GM12872 (cell line): ENCODE measurements around the gene XIAP.

Experiments
- TF ChIP-seq, protein P1 (sequence below): IDR thresholded peaks from 3 replicates; pipeline ENCODE4 v1.5.1; 2011; ENCODE audit warnings: low read depth, mild to moderate bottlenecking, low read length, moderate library complexity; ENCODE audit not compliant: insufficient read depth

Gene XIAP

DNA sequence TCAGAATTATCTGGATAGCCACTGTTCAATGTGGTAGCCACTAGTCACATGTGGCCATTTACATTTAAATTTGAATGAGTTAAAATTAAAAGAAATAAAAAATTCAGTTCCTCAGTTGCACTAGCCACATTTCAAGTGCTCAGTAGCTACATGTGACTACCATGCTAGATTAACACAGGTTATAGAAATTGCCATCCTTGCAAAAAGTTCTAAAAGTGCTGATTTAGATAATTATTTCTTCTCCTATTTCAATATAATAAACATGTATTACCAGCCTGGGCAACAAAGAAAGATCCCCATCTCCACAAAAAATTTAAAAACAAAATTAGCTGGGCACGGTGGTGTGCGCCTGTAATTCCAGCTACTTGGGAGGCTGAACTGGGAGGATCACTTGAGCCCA, 90.0 kb downstream of the XIAP start:
- TF ChIP-seq, protein P1, sequence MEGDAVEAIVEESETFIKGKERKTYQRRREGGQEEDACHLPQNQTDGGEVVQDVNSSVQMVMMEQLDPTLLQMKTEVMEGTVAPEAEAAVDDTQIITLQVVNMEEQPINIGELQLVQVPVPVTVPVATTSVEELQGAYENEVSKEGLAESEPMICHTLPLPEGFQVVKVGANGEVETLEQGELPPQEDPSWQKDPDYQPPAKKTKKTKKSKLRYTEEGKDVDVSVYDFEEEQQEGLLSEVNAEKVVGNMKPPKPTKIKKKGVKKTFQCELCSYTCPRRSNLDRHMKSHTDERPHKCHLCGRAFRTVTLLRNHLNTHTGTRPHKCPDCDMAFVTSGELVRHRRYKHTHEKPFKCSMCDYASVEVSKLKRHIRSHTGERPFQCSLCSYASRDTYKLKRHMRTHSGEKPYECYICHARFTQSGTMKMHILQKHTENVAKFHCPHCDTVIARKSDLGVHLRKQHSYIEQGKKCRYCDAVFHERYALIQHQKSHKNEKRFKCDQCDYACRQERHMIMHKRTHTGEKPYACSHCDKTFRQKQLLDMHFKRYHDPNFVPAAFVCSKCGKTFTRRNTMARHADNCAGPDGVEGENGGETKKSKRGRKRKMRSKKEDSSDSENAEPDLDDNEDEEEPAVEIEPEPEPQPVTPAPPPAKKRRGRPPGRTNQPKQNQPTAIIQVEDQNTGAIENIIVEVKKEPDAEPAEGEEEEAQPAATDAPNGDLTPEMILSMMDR = no peak

DNA sequence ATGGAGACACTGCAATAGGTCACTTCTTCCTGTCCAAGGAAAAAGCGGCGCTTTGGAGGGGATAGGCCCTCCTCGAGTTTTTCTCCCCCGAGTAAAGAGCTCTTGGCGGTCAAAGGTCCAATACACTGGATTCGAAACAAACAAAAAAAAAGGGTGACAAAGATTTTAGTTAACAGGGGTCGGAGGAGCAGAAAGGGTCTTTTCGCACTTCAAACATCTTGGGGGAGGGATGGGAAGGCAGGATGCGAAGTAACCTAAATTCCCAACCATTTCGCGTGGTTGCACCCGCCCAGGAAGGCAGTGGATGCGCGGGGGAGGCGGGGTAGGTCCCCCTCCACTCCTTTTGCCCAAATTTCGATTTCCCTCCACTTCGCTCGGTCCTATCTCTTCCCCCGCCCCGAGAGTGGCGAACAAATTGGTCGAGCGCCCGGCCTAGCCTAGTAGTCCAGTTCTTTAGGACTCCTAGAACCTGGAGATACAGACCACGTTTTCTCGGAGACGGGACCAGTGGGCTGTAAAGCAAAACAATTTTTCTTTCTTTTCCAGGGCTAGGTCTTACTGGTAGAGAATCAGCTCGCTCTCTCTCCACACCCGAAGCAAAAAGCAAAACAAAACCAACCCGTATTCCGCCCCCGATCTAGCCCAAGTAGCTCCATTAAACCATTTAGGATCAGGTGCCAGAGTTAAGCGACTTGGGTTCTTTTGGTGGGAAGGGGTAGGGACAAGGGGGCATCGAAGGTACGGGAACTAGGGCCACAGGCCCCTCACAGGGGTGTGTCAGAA, 99.6 kb downstream of the XIAP start:
- TF ChIP-seq, protein P1 = no peak

DNA sequence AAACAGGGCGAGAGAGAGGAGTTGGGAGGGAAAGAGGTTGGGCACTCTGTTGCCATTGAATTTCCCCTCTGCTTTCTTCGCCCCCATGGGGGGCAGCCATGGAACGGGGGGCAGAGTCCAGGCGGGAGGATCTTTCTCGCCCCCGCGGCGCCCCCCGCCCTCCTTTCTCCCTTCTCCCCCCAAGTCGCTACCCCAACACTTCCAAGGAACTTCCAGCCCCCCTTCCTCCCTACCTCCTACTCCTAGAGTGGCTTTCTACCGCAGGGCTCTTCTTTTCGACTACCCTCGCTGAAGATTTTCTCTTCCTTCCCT, 101.1 kb downstream of the XIAP start:
- TF ChIP-seq, protein P1 = no peak

DNA sequence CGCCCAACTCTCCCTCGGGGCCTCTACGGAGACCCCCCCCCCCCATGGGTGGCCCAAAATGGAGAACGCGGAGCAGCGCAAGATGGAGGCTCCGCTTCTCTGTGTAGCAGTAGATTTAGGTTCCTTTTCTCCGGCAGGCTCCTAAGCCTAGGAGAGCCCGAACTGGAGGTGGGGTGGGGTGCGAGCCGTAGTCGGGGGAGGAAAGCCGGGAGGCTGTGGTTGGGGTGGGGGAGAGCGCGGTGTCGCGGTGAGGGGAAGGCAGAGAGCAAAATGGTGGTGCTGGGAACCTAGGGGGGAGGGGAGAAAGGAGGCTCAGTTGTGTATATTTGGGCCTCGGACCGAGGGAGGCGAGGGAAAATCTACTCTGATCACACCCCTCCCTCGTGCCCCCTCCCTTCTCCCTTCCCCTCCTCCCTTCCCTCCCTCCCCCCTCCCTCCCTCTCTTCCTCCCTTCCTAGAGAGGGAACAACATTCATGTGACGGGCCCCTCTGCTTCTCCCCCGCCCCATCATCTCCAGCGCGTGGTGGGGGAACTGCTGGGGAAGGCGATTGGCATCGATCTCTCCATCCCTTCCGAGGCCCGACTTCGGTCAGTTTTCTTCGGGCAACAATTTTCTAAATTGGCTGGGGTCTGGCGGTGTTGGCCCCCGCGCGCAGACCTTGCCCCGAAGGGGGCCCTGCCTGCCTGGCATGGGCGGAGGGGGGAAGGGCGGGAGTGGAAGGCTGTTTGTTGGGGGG, 101.6 kb downstream of the XIAP start, which contains the start of gene STAG2:
Gene STAG2 (plus strand): TSS at position 439 of the 738 bp plus-strand sequence. CDS start 60,922 bp downstream, outside the sequence.
- TF ChIP-seq, protein P1 = no peak

DNA sequence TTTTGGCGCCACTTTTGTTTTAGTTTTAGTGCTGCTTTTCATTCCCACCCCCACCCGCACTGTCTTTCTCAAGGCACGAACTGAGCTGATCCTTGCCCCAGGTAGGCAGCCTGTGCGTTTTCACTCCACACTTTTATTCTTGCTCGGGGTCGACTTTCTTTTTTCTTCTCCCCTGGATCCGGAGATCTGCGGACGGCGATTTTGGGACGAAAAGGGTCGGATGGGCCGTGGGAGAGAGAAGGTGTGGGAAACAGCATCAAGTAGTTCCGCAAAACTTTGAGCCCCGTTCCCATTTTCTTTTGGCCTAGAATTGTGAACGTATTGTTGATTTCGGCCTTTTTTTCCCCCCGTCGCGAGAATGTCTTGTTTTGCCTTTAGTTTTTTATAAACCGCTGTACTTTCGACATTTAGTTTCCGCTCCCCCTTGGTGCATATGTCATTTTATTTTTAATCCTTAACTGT, 102.2 kb downstream of the XIAP start:
- TF ChIP-seq, protein P1 = no peak

DNA sequence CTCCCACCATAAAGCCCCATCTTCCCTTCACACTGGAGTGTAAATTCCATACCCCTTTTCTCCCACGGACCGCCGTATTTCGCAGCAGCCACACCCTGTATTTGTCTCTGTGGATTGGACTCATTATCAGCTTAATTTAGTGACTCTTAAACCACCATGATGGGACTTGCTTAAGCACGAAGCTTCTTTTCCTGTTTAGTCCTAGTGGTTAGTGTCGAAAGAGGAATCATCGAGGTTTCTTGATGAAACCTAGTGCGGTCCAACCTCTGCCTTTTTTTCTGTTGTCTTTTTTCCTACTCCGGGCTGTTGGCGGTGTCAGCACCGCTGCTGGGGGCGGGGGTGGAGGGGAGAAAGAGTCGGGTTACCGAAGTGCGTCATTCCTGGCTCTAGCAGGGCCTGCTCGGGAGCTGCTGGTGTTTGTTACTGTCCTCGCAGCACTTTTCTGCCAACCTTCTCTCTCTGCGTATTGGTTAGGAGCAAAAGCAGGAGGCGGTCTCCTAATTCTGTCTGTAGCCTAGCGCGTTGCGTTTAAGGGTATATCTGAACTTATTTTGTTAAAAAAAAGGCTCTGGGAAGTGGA, 103.0 kb downstream of the XIAP start:
- TF ChIP-seq, protein P1 = no peak
